GM12891 (cell line): ENCODE results near the gene GMEB2.

Source experiments
- PAX5 ChIP-seq: IDR thresholded peaks from 2 replicates; pipeline ENCODE4 v1.6.1; 2011; ENCODE audit warnings: low read length, moderate library complexity, mild to moderate bottlenecking; ENCODE audit not compliant: insufficient read depth, severe bottlenecking
- POLR2A ChIP-seq: IDR thresholded peaks from 2 replicates; pipeline ENCODE4 v1.6.1; 2011; ENCODE audit warnings: low read depth, low read length, control low read depth
- POLR2AphosphoS5 ChIP-seq: IDR thresholded peaks from 2 replicates; pipeline ENCODE4 v1.6.1; 2011; ENCODE audit warnings: low read depth, low read length, control low read depth
- POU2F2 ChIP-seq: IDR thresholded peaks from 2 replicates; pipeline ENCODE4 v1.6.1; 2011; ENCODE audit warnings: low read depth, mild to moderate bottlenecking, control low read depth, low read length, moderate library complexity
- SPI1 ChIP-seq: IDR thresholded peaks from 2 replicates; pipeline ENCODE4 v1.6.1; 2011; ENCODE audit warnings: low read depth, low read length, control low read depth
- TAF1 ChIP-seq: IDR thresholded peaks from 2 replicates; pipeline ENCODE4 v1.6.1; 2011; ENCODE audit warnings: low read depth, low read length, control low read depth

- TF ChIP-seq TAF1, result no peak
- TF ChIP-seq POLR2A, result no peak
- TF ChIP-seq POLR2AphosphoS5, result no peak
- TF ChIP-seq POU2F2, result no peak
- TF ChIP-seq SPI1, result no peak
- TF ChIP-seq PAX5, result no peak
Observed at GRCh38 chr20:63645218-63645617, 18.3 kb upstream of the GMEB2 start.
